HG03575 (cell line): Measurements from ENCODE around the gene RAD23A.
"Not testable (repeated sequence)": the region's sequence is repeated elsewhere in the genome, so short reads cannot be mapped to it uniquely, and the experiment has no call there.

Experiments used
- ATAC-seq: cut with Tn5 transposase; IDR thresholded peaks from one replicate; pipeline ENCODE4 v1.9.1; 2021; ENCODE audit not compliant: unreplicated experiment, insufficient number of reproducible peaks, low FRiP score; ENCODE audit errors: extremely low read depth

The RAD23A gene

DNA sequence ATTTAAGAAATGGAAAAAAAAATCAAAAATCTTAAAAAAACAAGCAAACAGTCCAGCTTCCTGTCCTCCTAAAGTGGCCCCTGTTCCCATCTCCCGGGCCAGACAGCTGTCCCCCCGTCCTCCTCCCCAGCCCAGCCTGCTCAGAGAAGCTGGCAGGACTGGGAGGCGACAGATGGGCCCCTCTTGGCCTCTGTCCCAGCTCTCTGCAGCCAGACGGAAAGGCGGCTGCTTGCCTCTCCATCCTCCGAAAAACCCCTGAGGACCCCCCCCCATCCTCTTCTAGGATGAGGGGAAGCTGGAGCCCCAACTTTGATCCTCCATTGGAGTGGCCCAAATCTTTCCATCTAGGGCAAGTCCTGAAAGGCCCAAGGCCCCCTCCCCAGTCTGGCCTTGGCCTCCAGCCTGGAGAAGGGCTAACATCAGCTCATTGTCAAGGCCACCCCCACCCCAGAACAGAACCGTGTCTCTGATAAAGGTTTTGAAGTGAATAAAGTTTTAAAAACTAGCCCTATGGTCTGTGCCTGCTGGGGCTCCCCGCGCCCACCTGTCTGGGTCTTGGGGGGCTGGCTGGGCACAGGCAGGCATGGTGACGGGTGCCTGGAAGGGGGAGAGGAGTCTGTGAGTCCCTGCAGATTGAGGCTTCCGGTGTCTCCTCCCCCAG lies 7.6 kb downstream of the RAD23A start:
- ATAC-seq = no peak

DNA sequence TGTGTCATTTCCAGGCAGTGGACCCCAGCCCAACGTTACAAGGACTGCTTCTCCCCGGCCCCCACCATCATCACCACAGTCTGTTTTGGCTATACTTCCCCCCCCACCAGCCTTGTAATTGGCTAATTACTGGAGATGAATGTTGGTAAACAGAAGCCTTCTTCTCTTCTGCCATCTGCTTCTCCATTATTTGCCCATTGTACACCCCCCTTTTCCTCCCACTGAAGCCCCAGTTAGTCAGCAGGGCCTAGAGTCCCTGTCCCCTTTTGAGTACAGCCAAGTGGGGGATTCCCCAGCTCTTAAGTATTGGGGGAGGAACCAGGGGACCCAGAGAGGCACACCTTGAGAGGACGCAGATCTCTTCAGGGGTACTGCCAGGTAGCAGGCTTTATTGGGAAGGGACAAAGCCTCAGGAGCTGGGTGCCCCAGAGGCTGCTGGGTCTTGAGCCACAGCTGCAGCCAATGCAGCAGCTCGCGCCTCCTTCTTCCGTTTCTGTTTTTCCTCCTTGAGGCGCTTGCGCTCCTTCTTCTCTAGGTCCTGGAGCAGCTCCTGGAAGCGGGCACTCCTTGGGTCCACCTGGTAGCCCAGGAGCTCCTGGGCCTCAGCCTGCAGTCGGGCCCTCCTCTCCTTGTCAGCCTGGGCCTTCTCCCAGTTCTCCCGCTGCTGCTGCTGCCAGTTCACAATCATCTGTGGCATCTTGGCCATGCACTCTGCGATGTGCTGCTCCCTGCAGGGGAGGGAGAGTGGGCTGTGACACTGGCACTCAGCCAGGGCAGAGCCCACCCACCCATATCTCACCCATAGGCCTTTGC lies 8.3 kb downstream of the RAD23A start:
- ATAC-seq = no peak

GRCh38 chr19:12954612-12954962 lies 8.9 kb downstream of the RAD23A start:
- no peak for ATAC-seq

DNA sequence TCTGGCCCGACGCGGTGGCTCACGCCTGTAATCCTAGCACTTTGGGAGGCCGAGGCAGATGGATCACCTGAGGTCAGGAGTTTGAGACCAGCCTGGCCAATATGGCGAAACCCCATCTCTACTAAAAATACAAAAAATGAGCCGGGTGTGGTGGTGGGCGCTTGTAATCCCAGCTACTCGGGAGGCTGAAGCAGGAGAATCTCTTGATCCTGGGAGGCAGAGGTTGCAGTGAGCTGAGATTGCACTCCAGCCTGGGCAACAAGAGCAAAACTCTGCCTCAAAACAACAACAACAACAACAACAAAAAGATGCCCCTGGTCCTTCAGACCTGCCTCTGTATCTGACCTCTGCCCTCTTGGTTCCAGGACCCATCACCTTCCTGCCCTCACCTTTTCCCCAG lies 9.9 kb downstream of the RAD23A start:
- not testable (repeated sequence) for ATAC-seq

DNA sequence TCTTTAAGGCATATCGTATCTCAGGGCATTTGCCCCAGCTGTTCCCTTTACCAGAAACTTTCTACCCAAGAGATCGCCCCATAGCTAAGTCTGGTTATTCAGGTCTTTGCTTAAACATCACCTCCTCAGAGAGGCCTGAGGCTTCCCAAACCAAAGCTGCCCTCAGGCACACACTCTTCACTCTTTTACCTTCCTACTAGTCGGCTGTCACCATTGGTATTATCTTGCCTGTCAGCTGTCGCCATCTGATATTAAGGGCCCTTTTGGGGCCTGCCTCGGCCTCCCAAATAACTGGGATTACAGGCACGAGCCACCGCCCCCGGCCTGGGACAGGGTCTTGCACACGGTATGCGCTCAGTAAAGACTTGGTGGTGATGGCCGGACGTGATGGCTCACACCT lies 10.3 kb downstream of the RAD23A start:
- no peak for ATAC-seq

GRCh38 chr19:12956446-12957388 lies 11.1 kb downstream of the RAD23A start, which contains the start of gene GADD45GIP1:
TSS of gene GADD45GIP1 (minus strand) at chr19:12957223. CDS start at chr19:12957212, 11 bp downstream.
- ATAC-seq = no peak

DNA sequence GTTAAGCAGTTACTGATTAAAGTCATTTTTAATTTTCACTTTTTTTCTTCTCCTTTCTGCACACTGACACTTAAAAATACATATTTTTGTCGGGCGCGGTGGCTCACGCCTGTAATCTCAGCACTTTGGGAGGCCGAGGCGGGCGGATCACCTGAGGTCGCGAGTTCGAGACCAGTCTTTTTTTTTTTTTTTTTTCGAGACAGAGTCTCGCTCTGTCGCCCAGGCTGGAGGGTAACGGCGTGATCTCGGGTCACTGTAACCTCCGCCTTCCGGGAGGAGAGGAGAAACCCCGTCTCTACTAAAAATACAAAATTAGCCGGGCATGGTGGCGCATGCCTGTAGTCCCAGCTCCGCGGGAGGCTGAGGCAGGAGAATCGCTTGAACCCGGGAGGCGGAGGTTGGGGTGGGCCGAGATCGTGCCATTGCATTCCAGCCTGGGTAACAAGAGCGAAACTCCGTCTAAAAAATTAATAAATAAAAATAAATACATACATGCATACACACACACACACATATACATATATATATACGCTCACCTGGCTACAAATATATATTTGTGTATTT lies 11.8 kb downstream of the RAD23A start:
- not testable (repeated sequence) for ATAC-seq

DNA sequence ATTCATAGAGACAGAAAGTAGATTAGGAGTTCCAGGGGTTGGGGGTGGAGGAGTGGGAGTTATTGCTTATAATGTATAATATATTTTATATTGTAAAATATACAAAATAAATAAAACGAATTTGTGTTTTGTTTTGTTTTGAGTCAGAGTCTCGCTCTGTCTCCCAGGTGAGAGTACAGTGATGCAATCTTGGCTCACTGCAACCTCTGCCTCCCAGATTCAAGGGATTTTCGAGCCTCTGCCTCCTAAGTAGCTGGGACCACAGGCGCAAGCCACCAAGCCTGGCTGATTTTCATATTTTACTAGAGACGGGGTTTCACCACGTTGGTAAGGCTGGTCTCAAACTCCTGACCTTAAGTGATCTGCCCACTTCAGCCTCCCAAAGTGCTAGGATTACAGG lies 13.8 kb downstream of the RAD23A start:
- no peak for ATAC-seq

- no peak for ATAC-seq
Observed at GRCh38 chr19:12965017-12965811, 19.6 kb downstream of the RAD23A start.

DNA sequence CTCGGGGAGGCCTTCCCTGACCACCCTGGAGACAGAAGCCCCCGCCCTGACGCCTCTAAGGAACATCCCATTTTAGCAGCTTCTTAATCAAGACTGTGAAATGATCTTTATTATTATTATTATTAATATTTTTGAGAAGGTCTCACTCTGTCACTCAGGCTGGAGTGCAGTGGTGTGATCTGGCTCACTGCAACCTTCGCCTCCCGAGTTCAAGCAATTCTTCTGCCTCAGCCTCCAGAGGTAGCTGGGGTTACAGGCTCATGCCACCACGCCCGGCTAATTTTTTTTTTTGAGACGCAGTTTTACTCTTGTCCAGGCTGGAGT lies 20.1 kb downstream of the RAD23A start:
- no peak for ATAC-seq

DNA sequence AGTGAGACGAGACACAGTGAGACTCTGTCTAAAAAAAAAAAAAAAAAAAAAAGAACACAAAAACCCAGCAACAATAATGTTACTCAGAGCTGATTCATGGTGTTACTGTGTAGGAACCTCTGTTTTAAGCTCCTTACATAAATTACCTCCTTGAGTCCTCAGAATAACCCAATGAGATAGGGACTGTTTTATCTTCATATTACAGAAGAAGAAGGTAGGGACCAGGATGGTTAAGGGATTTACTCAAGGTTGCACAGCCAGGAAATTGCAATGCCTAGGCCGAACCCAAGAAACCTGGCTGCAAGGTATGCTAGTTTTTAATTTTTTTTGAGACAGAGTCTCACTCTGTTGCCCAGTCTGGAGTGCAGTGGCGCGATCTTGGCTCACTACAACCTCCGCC lies 22.2 kb downstream of the RAD23A start:
- no peak for ATAC-seq

- ATAC-seq = no peak
Observed at GRCh38 chr19:12969292-12969988, 23.8 kb downstream of the RAD23A start, which contains the start of gene DAND5. TSS of gene DAND5 (plus strand) at chr19:12969576. CDS start at chr19:12969661, 85 bp downstream.

DNA sequence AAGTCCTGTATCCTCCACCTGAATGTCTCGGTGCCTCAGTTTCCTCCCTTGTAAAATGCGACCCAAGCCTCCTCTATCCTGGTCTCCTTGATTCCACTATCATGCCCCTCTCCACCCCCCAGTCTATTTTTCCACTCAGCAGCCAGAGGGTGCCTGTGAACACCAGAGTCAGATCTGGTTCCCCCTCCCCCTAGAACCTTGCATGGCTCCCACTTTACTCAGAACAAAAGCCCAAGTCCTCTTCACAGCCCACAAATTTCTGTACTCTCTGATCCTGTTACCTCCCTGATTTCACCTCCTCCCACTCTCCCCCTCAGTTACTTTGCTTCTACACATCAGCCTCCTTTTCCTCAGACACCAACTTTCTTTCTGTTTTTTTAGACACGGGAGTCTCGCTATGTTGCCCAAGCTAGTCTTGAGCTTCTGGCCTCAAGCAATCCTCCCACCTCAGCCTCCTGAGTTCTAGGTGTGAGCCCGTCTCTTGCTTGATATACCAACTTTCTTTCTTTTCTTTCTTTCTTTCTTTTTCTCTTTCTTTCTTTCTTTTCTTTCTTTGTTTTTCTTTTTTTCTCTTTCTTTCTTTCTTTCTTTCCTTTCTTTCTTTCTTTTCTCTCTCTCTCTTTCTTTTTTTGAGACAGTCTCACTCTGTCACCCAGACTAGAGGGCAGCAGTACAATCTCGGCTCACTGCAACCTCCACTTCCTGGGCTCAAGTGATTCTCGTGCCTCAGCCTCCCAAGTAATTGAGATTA lies 24.6 kb downstream of the RAD23A start:
- ATAC-seq = no peak

DNA sequence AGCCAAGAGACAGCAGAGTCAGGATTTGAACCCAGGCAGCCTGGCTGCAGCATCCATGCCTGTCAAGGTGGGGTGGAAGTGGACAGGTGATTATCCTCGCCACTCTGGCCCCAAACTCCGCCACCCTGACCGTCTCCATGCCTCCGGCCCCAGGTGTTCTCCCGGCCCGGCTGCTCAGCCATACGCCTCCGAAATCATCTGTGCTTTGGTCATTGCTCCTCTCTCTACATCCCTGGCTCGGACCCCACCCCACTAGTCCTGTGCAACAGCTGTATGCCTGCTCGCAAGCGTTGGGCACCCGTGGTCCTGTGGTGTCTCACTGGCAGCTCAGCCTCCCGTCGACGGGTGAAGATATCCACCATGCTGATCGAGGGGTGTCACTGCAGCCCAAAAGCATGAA lies 27.6 kb downstream of the RAD23A start:
- ATAC-seq = no peak

- ATAC-seq = no peak
Observed at GRCh38 chr19:12974301-12975220, 28.9 kb downstream of the RAD23A start.

DNA sequence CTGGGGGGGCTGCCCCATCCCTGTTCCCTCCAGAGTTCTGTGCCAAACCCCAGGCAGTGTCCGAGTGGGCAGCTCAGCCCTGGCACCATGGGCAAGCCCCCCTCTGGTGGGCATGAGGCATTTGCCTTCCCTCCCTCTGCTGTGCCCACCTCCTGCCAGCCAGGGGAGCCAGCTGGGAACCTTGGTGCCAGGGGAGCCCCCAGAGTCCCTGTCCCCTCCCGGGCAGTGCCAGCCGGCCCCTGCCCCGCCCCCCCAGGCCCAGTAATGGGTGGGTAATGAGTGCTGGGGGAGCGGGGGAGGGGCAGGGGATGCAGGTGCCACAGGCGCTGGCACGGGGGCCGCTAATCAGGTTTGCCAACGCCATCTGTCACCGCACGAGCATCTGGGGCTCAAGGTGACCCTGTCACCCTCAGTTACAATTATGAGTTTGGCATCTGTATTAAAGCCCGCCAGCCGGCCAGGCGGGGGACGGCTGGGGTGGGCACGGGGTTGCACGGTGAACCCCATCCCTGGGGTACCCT lies 29.6 kb downstream of the RAD23A start:
- ATAC-seq = no peak
